ENCODE data around the gene SLC25A34. TPM values are rescaled to one million over a fixed set of nuclear protein-coding genes. Genes with fewer than 3 reads are reported as not detected.

SLC25A34 gene
- polyA plus RNA-seq, 3 donors: 0.08 to 2.7 (median 0.61) TPM

DNA sequence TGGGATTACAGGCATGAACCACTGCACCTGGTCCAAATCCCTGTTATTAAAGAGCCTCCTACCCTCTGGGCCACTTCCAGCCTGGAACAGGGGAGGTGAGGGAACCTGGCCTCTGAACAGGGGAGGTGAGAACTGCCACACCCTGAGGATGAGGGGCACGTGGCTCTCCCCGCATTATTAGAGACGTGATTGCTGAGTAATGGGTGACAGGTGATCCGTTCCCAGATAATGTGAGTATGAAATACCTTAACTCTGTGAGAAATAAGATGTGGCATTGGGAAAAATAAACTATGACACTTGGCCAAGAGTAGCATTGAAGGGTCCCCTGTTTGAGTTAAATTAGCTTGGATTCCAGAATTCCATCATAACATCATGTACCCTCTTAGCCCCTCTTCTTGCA, 13.6 kb upstream of the SLC25A34 start:
- no peak overlapping the region for H3K4me3 ChIP-seq (replicated peaks in 1 of 3; ENCODE audit: low read depth in 2 of 3, low read length in 3 of 3)
- H3K36me3 ChIP-seq (replicated peaks in 1 of 2; ENCODE audit: control insufficient read depth in 1 of 2, insufficient read depth in 2 of 2, low read length in 2 of 2): peaks cover 89 to 96% of the 10 kb centered on the region in 2 donors
- H3K27me3 ChIP-seq (ENCODE audit: control insufficient read depth in 2 of 2, insufficient read depth in 2 of 2, low read length in 2 of 2): no peaks in the 10 kb centered on the region
- intact Hi-C loops (cut with micrococcal nuclease): no loop called here
- no peak overlapping the region for H3K4me2 ChIP-seq (replicated peaks; ENCODE audit: extremely low read depth, low read length, poor library complexity, severe bottlenecking)
- no peak overlapping the region for H2AFZ ChIP-seq (ENCODE audit: insufficient read depth, low read depth, low read length, poor library complexity, severe bottlenecking)
- H3K36me3 Mint-ChIP-seq: peaks cover 77 to 100% of the 10 kb centered on the region in 2 donors
- H3K4me1 ChIP-seq (ENCODE audit: control insufficient read depth in 1 of 2, insufficient read depth in 2 of 2, low read length in 2 of 2): no peaks in the 10 kb centered on the region
- peak overlapping the region in 1 of 7 donors; percentile 81 for H3K27ac Mint-ChIP-seq
- WGBS (ENCODE audit: insufficient coverage): 100% methylated on average over 2 of the region's 4 CpGs
- H3K4me1 Mint-ChIP-seq: no peaks in the 10 kb centered on the region
- no peaks in the 10 kb centered on the region for H3K79me2 ChIP-seq (ENCODE audit: insufficient read depth, low read length)
- TF ChIP-seq, protein P1, sequence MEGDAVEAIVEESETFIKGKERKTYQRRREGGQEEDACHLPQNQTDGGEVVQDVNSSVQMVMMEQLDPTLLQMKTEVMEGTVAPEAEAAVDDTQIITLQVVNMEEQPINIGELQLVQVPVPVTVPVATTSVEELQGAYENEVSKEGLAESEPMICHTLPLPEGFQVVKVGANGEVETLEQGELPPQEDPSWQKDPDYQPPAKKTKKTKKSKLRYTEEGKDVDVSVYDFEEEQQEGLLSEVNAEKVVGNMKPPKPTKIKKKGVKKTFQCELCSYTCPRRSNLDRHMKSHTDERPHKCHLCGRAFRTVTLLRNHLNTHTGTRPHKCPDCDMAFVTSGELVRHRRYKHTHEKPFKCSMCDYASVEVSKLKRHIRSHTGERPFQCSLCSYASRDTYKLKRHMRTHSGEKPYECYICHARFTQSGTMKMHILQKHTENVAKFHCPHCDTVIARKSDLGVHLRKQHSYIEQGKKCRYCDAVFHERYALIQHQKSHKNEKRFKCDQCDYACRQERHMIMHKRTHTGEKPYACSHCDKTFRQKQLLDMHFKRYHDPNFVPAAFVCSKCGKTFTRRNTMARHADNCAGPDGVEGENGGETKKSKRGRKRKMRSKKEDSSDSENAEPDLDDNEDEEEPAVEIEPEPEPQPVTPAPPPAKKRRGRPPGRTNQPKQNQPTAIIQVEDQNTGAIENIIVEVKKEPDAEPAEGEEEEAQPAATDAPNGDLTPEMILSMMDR (IDR thresholded peaks at IDR 0.05): no peak
- no peaks in the 10 kb centered on the region for H3K9me3 ChIP-seq (replicated peaks in 1 of 2; ENCODE audit: control insufficient read depth in 1 of 2, insufficient read depth in 1 of 2, low read length in 2 of 2)
- peaks cover 0 to 2% (median 0%) of the 10 kb centered on the region in 3 donors for H3K27me3 Mint-ChIP-seq (ENCODE audit: low read depth in 3 of 3)
- H3K4me3 Mint-ChIP-seq: no peak overlapping the region
- no peak overlapping the region for H3K9ac ChIP-seq (ENCODE audit: insufficient read depth, low read length, poor library complexity, severe bottlenecking)
- H4K20me1 ChIP-seq (ENCODE audit: insufficient read depth, low read length): peaks cover 42% of the 10 kb centered on the region
- DNase-seq: no peak
- no peak overlapping the region for H3K27ac ChIP-seq (ENCODE audit: low read depth in 1 of 2, low read length in 2 of 2)
- H3K9me3 Mint-ChIP-seq: no peaks in the 10 kb centered on the region

DNA sequence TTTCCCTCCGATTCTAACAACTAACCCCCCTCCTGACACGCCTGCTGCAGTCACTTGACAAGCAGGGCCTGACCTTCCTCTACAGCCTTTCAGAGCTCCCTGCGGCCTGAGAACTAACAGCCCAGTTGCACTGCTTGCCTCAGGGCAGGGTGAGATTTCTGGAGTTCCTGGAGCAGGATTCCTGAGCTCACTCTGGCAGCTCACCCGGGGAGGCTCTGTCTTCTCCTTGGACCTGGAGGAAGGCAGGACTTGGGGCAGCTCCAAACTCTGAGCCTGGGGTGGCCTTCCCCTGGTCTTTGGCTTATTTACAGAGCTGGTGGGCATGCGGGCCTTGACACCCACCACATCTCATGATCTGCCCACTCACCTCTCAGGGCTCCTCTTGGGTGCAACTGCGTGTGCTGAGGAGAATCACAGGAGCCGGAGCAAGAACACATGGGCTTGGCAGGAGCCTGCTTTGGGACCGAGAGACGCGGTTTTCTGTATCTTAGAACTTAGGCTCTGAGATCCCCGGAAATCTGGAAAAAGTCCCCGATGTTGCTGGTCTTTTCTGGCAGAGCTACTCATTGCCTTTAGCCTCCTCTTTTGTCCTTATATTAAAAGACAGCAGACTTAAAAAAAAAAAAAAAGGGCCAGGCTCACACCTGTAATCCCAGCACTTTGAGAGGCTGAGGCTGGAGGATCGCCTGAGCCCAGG, 13.1 kb upstream of the SLC25A34 start:
- H3K36me3 Mint-ChIP-seq: peaks cover 77 to 100% of the 10 kb centered on the region in 2 donors
- no peak overlapping the region for H3K9ac ChIP-seq (ENCODE audit: insufficient read depth, low read length, poor library complexity, severe bottlenecking)

More for the DNA sequence above, 13.1 kb upstream of the SLC25A34 start:
- no peak overlapping the region for H3K27ac ChIP-seq (ENCODE audit: low read depth in 1 of 2, low read length in 2 of 2)
- H3K27ac Mint-ChIP-seq: peak overlapping the region in 3 of 7 donors; percentile 0 to 81 (median 71)
- no peak overlapping the region for H3K4me2 ChIP-seq (replicated peaks; ENCODE audit: extremely low read depth, low read length, poor library complexity, severe bottlenecking)
- H3K4me3 ChIP-seq (replicated peaks in 1 of 3; ENCODE audit: low read depth in 2 of 3, low read length in 3 of 3): no peak overlapping the region
- no peak overlapping the region for H2AFZ ChIP-seq (ENCODE audit: insufficient read depth, low read depth, low read length, poor library complexity, severe bottlenecking)
- no peaks in the 10 kb centered on the region for H3K4me1 Mint-ChIP-seq
- 93% methylated on average over 4 of the region's 13 CpGs for WGBS (ENCODE audit: insufficient coverage)
- no peaks in the 10 kb centered on the region for H3K79me2 ChIP-seq (ENCODE audit: insufficient read depth, low read length)
- H4K20me1 ChIP-seq (ENCODE audit: insufficient read depth, low read length): peaks cover 36% of the 10 kb centered on the region
- peaks cover 0 to 2% (median 0%) of the 10 kb centered on the region in 3 donors for H3K27me3 Mint-ChIP-seq (ENCODE audit: low read depth in 3 of 3)
- TF ChIP-seq, protein P1 (IDR thresholded peaks at IDR 0.05): no peak
- no peaks in the 10 kb centered on the region for H3K9me3 Mint-ChIP-seq
- intact Hi-C loops (cut with micrococcal nuclease): no loop called here
- no peak for DNase-seq
- no peaks in the 10 kb centered on the region for H3K4me1 ChIP-seq (ENCODE audit: control insufficient read depth in 1 of 2, insufficient read depth in 2 of 2, low read length in 2 of 2)
- H3K4me3 Mint-ChIP-seq: no peak overlapping the region
- H3K27me3 ChIP-seq (ENCODE audit: control insufficient read depth in 2 of 2, insufficient read depth in 2 of 2, low read length in 2 of 2): no peaks in the 10 kb centered on the region
- H3K9me3 ChIP-seq (replicated peaks in 1 of 2; ENCODE audit: control insufficient read depth in 1 of 2, insufficient read depth in 1 of 2, low read length in 2 of 2): no peaks in the 10 kb centered on the region
- H3K36me3 ChIP-seq (replicated peaks in 1 of 2; ENCODE audit: control insufficient read depth in 1 of 2, insufficient read depth in 2 of 2, low read length in 2 of 2): peaks cover 89 to 96% of the 10 kb centered on the region in 2 donors
